AG04450 (cell line): ENCODE measurements around the gene RASA2. TPM values are rescaled to one million over a fixed set of nuclear protein-coding genes. Genes with fewer than 3 reads are reported as not detected.

Experiments used
- CTCF ChIA-PET: fragments of 300-600, 350-600 bp; formaldehyde crosslinking; extraction: SDS; loops from one replicate; lab custom pipeline; 2022; ENCODE audit warnings: antibody characterized with exemption, inconsistent platforms; lab: Charles Lee
- POLR2A ChIA-PET: fragments of 350-600 bp; formaldehyde crosslinking; extraction: SDS; loops from one replicate; lab custom pipeline; 2021; ENCODE audit warnings: antibody characterized with exemption, inconsistent platforms; lab: Yijun Ruan, JAX
- DNase-seq: peaks from one replicate; pipeline ENCODE4 v3.0.0-alpha.2; 2011; ENCODE audit warnings: low read depth, low spot score
- H3K27ac ChIP-seq: one replicate; pipeline ENCODE4 v1.5.1; 2012; ENCODE audit warnings: low read depth, low read length, control low read depth
- H3K27me3 ChIP-seq: one replicate; pipeline ENCODE4 v1.6.0; 2012; ENCODE audit warnings: low read length; ENCODE audit not compliant: control insufficient read depth, insufficient read depth
- H3K4me3 ChIP-seq: 2 replicates; pipeline ENCODE4 v1.5.1; 2011; ENCODE audit warnings: mild to moderate bottlenecking, low read depth, low read length, control low read depth
- H3K9me3 ChIP-seq: 2 replicates; pipeline ENCODE4 v1.5.1; 2012; ENCODE audit warnings: low read length; ENCODE audit not compliant: control insufficient read depth, insufficient read depth
- CTCF ChIP-seq: IDR thresholded peaks from 2 replicates; pipeline ENCODE4 v1.5.1; 2011; ENCODE audit warnings: low read depth, low read length, control low read depth, inconsistent platforms
- polyA plus RNA-seq: library from polyadenylated mRNA; depleted of rRNA; stranded (reverse); fragments of >200 nt; gene quantifications from 2 replicates; pipeline ENCODE4 v1.2.3, GENCODE V29; 2011

RASA2 gene
- polyA plus RNA-seq, 1 experiment, result 11.6 TPM

- no peaks in the 10 kb centered on the region for H3K27me3 ChIP-seq
- TF ChIP-seq CTCF, result no peak
- CTCF ChIA-PET, result interaction anchor here (0.6 kb wide), 1 partner anchor 403 kb away, joined by 4 read pairs; no protein-coding TSS in a partner anchor
- POLR2A ChIA-PET, result no interaction called here
- H3K27ac ChIP-seq, result no peak overlapping the region
- no peak overlapping the region for H3K4me3 ChIP-seq
- no peaks in the 10 kb centered on the region for H3K9me3 ChIP-seq
- DNase-seq, result no peak
These were observed 4.4 kb upstream of the RASA2 start for GRCh38 chr3:141482245-141482922.

- ChIA-PET CTCF (interaction anchor here (0.6 kb wide), 1 partner anchor 254 kb away, joined by 3 read pairs; the partner anchor contains the start of gene RNF7), POLR2A (no interaction called here)
- H3K27ac ChIP-seq, result no peak overlapping the region
- DNase-seq, result no peak
- no peak overlapping the region for H3K4me3 ChIP-seq
- no peaks in the 10 kb centered on the region for H3K27me3 ChIP-seq
- no peaks in the 10 kb centered on the region for H3K9me3 ChIP-seq
- TF ChIP-seq CTCF, result no peak
These were observed 2.0 kb upstream of the RASA2 start for GRCh38 chr3:141484701-141485287.

GRCh38 chr3:141485641-141486495, 959 bp upstream of the RASA2 start:
- no peak for DNase-seq
- TF ChIP-seq CTCF, result no peak
- peak overlapping the region; percentile 60 for H3K4me3 ChIP-seq
- POLR2A ChIA-PET, result no interaction called here
- no peaks in the 10 kb centered on the region for H3K9me3 ChIP-seq
- peak overlapping the region; percentile 73 for H3K27ac ChIP-seq
- CTCF ChIA-PET, result interaction anchor here (1.6 to 2.8 kb wide), 2 partner anchors 21 to 26 kb away, joined by 3 to 12 read pairs; no protein-coding TSS in a partner anchor
- H3K27me3 ChIP-seq, result no peaks in the 10 kb centered on the region

GRCh38 chr3:141486496-141486745, 406 bp upstream of the RASA2 start:
- no peak for TF ChIP-seq CTCF
- Histone ChIP-seq H3K27ac (peak overlapping the region; percentile 73), H3K27me3 (no peaks in the 10 kb centered on the region), H3K9me3 (no peaks in the 10 kb centered on the region), H3K4me3 (peak overlapping the region; percentile 60)
- ChIA-PET CTCF (interaction anchor here (1.6 to 2.8 kb wide), 2 partner anchors 21 to 27 kb away, joined by 3 to 12 read pairs; no protein-coding TSS in a partner anchor), POLR2A (no interaction called here)
- DNase-seq, result no peak
